GM12873 (cell line): ENCODE results near the gene MYO1E.
A peak's percentile ranks its signal among the peaks of the same experiment; 100 is the strongest.

Experiments
- TF ChIP-seq, protein P1 (sequence below): IDR thresholded peaks from 2 replicates; pipeline ENCODE4 v1.5.1; 2012; ENCODE audit warnings: low read depth, mild to moderate bottlenecking, moderate library complexity, low read length, control low read depth; ENCODE audit not compliant: insufficient read depth; ENCODE audit errors: missing control alignments

The MYO1E gene

GRCh38 chr15:59177317-59177660, 195.4 kb downstream of the MYO1E start:
- TF ChIP-seq, protein P1, sequence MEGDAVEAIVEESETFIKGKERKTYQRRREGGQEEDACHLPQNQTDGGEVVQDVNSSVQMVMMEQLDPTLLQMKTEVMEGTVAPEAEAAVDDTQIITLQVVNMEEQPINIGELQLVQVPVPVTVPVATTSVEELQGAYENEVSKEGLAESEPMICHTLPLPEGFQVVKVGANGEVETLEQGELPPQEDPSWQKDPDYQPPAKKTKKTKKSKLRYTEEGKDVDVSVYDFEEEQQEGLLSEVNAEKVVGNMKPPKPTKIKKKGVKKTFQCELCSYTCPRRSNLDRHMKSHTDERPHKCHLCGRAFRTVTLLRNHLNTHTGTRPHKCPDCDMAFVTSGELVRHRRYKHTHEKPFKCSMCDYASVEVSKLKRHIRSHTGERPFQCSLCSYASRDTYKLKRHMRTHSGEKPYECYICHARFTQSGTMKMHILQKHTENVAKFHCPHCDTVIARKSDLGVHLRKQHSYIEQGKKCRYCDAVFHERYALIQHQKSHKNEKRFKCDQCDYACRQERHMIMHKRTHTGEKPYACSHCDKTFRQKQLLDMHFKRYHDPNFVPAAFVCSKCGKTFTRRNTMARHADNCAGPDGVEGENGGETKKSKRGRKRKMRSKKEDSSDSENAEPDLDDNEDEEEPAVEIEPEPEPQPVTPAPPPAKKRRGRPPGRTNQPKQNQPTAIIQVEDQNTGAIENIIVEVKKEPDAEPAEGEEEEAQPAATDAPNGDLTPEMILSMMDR = no peak

GRCh38 chr15:59176653-59177316, 195.9 kb downstream of the MYO1E start:
- TF ChIP-seq, protein P1 = no peak

DNA sequence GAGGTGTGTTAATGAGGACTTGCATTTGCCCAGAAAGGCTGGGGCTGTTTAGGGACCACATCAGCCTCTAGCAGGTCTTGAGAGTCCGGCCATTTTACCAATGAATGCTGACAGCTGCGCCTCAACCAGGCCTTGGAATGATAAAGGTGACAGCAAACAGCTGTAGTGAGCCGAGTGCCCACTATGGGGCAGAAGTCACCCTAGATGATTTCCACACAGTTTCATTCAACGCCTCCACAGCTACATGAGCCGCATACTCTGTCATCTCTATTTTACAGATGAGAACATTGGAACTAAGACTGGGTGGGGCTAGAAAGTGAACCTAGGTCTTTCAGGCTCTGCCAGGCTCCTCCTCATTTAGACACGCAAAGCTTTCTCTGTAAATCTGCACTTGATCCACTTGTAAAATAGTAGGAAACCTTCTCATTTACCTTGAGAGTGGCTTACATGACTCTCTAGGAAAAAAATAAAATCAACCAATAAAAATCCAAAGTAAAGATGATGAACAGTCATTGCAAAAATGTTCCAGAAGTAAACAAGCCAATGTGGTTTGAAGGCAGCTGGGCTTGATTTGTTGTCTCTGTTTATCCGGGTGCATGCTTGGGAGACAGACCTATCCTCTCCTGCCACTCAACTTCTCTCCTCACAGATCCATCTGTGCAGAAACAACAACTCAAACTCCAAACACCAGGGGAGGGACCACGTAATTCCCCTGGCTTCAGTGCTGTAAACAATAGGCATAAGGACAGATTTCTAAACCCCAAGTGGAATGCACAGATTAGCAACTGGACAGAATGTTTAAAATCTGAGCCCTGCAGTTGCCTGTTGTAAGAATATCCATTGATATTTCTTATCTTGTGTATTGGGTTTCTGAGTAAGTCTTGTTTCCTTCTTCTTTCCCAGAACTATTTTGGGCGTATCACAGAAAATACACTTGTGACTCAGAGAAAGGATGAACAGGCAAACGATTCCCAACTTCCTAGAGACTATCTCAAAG, 197.5 kb downstream of the MYO1E start:
- TF ChIP-seq, protein P1 = peak; percentile 61

DNA sequence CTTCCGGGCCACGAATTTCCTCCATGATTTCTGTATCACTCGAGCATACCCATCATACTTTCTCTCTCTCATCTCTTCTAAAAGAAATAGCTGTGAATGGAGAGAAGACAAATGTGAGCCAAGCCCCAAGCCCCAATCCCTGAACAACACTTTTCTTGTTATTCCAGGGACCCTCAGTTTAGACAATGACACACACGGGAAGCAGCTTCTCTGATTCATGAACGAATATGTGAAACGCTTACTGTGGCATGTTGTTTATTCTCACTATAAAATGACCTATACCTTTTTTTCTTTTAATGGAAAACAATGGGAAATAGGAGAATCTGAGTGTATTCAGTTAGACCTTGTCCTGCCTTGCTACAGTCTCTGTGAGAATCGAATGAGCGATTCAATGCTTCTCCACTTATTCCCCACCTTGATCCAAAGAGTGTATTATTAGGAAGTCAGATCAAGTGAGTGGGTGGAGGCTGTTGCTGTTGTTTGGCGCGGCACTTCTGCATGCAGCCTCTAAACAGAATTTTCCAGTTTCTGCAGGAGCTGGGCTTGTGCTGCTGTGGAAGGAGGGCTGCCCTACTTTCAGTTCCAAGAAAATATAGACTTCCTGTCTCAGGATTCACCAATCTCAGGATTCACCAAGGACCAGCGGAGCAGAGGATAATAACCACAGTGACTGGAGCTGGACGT, 198.4 kb downstream of the MYO1E start:
- TF ChIP-seq, protein P1 = no peak

- TF ChIP-seq, protein P1 = no peak
Observed at GRCh38 chr15:59173194-59173593, 199.5 kb downstream of the MYO1E start.

DNA sequence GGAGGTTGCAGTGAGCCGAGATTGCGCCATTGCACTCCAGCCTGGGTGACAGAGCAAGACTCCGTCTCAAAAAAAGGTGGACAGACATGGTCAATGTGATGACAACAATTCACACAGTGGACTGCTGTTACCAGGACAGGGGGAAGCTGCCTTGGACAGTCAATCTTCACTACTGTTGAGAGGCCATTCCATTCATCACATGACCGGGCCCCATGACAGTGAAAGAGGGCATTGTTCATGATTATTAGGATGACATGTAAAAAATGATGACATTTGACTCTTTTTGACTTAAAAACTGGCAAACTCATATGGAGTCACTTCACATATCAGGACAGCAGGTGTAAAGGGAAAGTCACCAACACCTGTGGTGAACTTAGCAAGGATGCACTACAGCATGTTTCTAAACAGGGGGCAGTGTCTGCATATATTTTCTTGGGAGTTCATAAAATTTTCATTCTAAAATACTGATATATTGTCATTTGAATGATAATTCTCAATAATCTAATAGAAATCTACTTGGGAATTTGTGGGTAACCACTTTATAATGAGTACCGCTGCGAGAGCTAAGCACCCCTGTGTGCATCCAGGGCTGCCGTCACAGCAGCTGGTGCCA, 200.3 kb downstream of the MYO1E start:
- TF ChIP-seq, protein P1 = no peak
